Ishikawa (cell line): Measurements from ENCODE around the gene ACBD6.

ENCODE experiments used
- CEBPB ChIP-seq: IDR thresholded peaks from 2 replicates; pipeline ENCODE4 v1.6.1; 2012
- CREB1 ChIP-seq: IDR thresholded peaks from 2 replicates; pipeline ENCODE4 v1.6.1; 2012; ENCODE audit warnings: low read depth
- EGR1 ChIP-seq: IDR thresholded peaks from 2 replicates; pipeline ENCODE4 v1.6.1; 2012
- EP300 ChIP-seq: IDR thresholded peaks from 2 replicates; pipeline ENCODE4 v1.6.1; 2012; ENCODE audit warnings: borderline replicate concordance
- FOXM1 ChIP-seq: IDR thresholded peaks from 2 replicates; pipeline ENCODE4 v1.6.1; 2012; ENCODE audit warnings: low read depth, borderline replicate concordance
- NFIC ChIP-seq: IDR thresholded peaks from 2 replicates; pipeline ENCODE4 v1.6.1; 2012
- RAD21 ChIP-seq: IDR thresholded peaks from 2 replicates; pipeline ENCODE4 v1.6.1; 2012; ENCODE audit warnings: low read depth
- TAF1 ChIP-seq: IDR thresholded peaks from 2 replicates; pipeline ENCODE4 v1.6.1; 2012; ENCODE audit warnings: low read depth, mild to moderate bottlenecking
- TCF12 ChIP-seq: IDR thresholded peaks from 2 replicates; pipeline ENCODE4 v1.6.1; 2012; ENCODE audit warnings: low read depth
- TEAD4 ChIP-seq: IDR thresholded peaks from 2 replicates; pipeline ENCODE4 v1.6.1; 2012
- YY1 ChIP-seq: IDR thresholded peaks from 2 replicates; pipeline ENCODE4 v1.6.1; 2012; ENCODE audit warnings: low read depth
- ZBTB7A ChIP-seq: IDR thresholded peaks from 2 replicates; pipeline ENCODE4 v1.6.1; 2012; ENCODE audit warnings: low read depth
- TF ChIP-seq, protein P1 (sequence below): IDR thresholded peaks from 2 replicates; pipeline ENCODE4 v1.6.1; 2012
- TF ChIP-seq, protein P2 (sequence below): IDR thresholded peaks from 2 replicates; pipeline ENCODE4 v1.6.1; 2012; ENCODE audit warnings: low read depth, mild to moderate bottlenecking
- TF ChIP-seq, protein P3 (sequence below): IDR thresholded peaks from 2 replicates; pipeline ENCODE4 v1.6.1; 2012

The ACBD6 gene

DNA sequence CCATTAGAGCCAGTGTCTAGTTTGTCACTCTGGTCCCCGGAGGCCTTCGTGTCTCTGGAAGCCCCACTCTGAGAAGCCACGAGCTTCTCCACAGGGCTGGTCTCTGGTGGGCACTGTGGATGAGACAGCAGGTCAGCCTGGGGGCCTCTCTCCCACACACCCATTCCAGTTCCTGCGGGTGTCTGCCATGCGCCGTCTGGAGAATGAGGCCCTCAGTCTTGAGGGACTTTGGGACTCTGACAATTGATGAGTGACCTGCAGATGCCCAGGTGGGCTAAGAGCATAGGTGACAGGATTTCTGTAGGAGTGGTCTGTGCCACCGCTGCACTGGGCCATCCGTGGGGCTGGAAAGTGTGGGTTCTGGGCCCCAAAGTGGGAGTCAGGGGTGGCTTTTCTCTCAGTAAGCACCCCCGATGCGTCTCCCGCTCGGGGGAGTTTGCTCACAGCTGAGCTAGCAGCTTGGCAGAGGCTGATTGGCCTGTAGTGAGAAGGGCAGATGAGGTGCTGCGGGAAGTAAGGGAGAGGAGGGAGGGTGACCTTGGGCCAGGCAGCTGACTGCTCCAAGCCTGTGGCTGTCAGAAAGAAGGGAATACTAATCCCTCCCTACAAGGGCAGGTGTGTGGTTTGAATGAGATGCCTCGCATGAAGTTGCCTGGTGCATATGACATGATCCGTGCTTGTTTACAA lies 245.9 kb downstream of the ACBD6 start:
- TF ChIP-seq TAF1, result no peak
- TF ChIP-seq, protein P1, sequence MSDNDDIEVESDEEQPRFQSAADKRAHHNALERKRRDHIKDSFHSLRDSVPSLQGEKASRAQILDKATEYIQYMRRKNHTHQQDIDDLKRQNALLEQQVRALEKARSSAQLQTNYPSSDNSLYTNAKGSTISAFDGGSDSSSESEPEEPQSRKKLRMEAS, result no peak
- TF ChIP-seq EGR1, result no peak
- TF ChIP-seq, protein P2, sequence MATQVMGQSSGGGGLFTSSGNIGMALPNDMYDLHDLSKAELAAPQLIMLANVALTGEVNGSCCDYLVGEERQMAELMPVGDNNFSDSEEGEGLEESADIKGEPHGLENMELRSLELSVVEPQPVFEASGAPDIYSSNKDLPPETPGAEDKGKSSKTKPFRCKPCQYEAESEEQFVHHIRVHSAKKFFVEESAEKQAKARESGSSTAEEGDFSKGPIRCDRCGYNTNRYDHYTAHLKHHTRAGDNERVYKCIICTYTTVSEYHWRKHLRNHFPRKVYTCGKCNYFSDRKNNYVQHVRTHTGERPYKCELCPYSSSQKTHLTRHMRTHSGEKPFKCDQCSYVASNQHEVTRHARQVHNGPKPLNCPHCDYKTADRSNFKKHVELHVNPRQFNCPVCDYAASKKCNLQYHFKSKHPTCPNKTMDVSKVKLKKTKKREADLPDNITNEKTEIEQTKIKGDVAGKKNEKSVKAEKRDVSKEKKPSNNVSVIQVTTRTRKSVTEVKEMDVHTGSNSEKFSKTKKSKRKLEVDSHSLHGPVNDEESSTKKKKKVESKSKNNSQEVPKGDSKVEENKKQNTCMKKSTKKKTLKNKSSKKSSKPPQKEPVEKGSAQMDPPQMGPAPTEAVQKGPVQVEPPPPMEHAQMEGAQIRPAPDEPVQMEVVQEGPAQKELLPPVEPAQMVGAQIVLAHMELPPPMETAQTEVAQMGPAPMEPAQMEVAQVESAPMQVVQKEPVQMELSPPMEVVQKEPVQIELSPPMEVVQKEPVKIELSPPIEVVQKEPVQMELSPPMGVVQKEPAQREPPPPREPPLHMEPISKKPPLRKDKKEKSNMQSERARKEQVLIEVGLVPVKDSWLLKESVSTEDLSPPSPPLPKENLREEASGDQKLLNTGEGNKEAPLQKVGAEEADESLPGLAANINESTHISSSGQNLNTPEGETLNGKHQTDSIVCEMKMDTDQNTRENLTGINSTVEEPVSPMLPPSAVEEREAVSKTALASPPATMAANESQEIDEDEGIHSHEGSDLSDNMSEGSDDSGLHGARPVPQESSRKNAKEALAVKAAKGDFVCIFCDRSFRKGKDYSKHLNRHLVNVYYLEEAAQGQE, result no peak
- no peak for TF ChIP-seq RAD21
- no peak for TF ChIP-seq YY1
- TF ChIP-seq ZBTB7A, result no peak
- no peak for TF ChIP-seq TCF12
- TF ChIP-seq TEAD4, result no peak
- no peak for TF ChIP-seq CEBPB
- no peak for TF ChIP-seq FOXM1
- TF ChIP-seq CREB1, result no peak
- TF ChIP-seq NFIC, result no peak
- no peak for TF ChIP-seq EP300
- TF ChIP-seq, protein P3, sequence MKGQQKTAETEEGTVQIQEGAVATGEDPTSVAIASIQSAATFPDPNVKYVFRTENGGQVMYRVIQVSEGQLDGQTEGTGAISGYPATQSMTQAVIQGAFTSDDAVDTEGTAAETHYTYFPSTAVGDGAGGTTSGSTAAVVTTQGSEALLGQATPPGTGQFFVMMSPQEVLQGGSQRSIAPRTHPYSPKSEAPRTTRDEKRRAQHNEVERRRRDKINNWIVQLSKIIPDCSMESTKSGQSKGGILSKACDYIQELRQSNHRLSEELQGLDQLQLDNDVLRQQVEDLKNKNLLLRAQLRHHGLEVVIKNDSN, result no peak

DNA sequence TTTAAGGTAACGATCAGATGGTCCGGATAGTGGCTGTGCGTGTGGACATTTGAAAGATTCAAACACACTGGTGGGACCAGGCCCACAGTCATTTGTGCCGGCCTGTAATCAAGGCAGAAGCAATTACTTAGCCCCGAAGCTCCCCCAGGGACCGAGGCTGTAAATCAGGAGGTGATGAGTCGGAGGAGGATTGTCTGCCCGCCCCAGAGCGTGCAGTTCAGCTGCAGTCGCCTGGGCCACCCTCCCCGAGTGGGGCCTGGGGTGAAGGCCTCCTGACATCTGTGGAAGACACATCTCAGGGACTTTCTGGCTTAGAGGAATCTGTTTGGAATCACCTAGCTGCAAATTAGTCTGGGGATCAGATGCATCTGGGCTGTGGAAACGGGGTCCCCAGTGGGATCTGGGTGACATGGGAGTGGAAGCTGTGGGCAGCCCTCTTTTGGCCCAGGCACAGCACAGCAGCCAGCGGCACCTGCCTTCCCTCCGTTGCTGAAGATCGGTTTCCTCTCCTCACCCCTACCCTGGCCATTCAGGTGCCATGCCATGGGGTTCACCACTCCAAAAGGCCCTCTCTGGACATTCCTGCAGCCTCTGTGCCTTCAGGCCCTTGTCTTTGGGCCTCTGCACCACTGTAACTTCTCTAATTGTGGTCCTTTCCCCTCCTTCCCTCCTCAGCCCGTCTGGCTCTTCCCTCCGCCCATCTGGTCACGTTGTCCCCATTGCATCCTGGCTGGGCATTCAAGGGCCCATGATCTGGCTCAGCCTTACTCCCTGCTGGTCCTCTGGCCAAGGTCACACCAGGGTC lies 246.6 kb downstream of the ACBD6 start:
- TF ChIP-seq RAD21, result no peak
- TF ChIP-seq NFIC, result no peak
- no peak for TF ChIP-seq EGR1

DNA sequence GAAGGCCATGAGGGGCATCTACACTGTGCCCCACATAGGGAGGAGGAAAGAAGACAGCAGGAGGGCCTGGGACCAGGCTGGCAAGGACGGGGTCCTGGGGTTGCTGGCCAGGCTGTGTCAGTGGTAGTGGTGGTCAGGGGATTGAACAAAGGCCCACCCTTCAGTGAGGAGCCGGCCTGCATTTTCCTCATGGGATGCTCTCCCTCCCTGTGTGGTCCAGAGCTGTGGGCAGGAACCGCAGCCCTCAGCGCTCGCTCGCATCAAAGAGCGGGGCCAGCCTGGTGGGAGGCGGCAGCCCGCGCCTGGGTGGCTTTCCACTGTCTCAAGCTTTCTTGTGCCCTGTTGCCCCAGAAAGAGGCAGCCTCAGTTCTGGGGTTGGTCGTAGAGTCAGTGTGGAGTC lies 247.5 kb downstream of the ACBD6 start:
- TF ChIP-seq EGR1 (no peak), FOXM1 (no peak), TAF1 (no peak), TCF12 (no peak), TEAD4 (no peak), ZBTB7A (no peak), NFIC (no peak), CEBPB (no peak), RAD21 (no peak), YY1 (no peak), EP300 (no peak)
- TF ChIP-seq, protein P2, result no peak
- TF ChIP-seq, protein P1, result no peak
- TF ChIP-seq, protein P3, result no peak

DNA sequence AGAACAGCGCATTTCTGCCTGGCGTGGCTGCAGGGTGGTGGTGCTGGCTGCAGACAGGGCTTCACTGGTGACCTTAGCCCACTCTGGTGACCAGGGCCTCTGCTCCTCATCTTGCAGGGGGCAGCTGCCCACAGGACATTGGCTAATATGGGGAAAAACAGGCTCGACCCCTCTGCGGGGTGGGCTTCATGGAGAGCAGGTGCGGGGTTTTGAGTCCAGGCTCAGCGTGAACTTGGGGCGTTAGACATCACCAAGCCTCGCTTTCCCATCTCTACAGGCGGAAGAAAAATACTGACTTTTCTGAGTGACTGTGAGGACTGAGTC lies 247.9 kb downstream of the ACBD6 start:
- TF ChIP-seq FOXM1, result no peak
- no peak for TF ChIP-seq TAF1
- TF ChIP-seq, protein P1, result no peak
- TF ChIP-seq TCF12, result no peak
- TF ChIP-seq CEBPB, result no peak
- TF ChIP-seq, protein P3, result no peak
